GM18519 (cell line): ENCODE results near the gene PSAT1.
"Not testable (repeated sequence)": the region's sequence is repeated elsewhere in the genome, so short reads cannot be mapped to it uniquely, and the experiment has no call there.

Experiments used
- ATAC-seq: cut with Tn5 transposase; IDR thresholded peaks from one replicate; pipeline ENCODE4 v1.9.1; 2021; ENCODE audit warnings: mild to moderate bottlenecking, moderate library complexity; ENCODE audit not compliant: unreplicated experiment, low FRiP score

PSAT1 gene

GRCh38 chr9:78296893-78297671, at the start of gene PSAT1:
Gene PSAT1, plus strand, starts transcription at chr9:78297125. Its CDS starts 86 bp downstream, at chr9:78297211.
- peak; percentile 99 for ATAC-seq

- ATAC-seq: no peak
Observed at GRCh38 chr9:78248635-78249034, 48.3 kb upstream of the PSAT1 start.

- ATAC-seq: no peak
Observed at GRCh38 chr9:78249542-78249941, 47.4 kb upstream of the PSAT1 start.

- no peak for ATAC-seq
Observed at GRCh38 chr9:78252616-78253015, 44.3 kb upstream of the PSAT1 start.

GRCh38 chr9:78253285-78253684, 43.6 kb upstream of the PSAT1 start:
- no peak for ATAC-seq

GRCh38 chr9:78261403-78262001, 35.4 kb upstream of the PSAT1 start:
- no peak for ATAC-seq

GRCh38 chr9:78262655-78263054, 34.3 kb upstream of the PSAT1 start:
- ATAC-seq: no peak

GRCh38 chr9:78267889-78268288, 29.0 kb upstream of the PSAT1 start:
- no peak for ATAC-seq

- ATAC-seq: no peak
Observed at GRCh38 chr9:78269784-78270183, 27.1 kb upstream of the PSAT1 start.

- ATAC-seq: no peak
Observed at GRCh38 chr9:78272307-78272706, 24.6 kb upstream of the PSAT1 start.

- no peak for ATAC-seq
Observed at GRCh38 chr9:78273761-78274160, 23.2 kb upstream of the PSAT1 start.

GRCh38 chr9:78278177-78278777, 18.6 kb upstream of the PSAT1 start:
- ATAC-seq: no peak

- ATAC-seq: no peak
Observed at GRCh38 chr9:78278801-78279200, 18.1 kb upstream of the PSAT1 start.

GRCh38 chr9:78280982-78281668, 15.8 kb upstream of the PSAT1 start:
- no peak for ATAC-seq

GRCh38 chr9:78284181-78284580, 12.7 kb upstream of the PSAT1 start:
- not testable (repeated sequence) for ATAC-seq

- ATAC-seq: no peak
Observed at GRCh38 chr9:78286125-78286524, 10.8 kb upstream of the PSAT1 start.

- no peak for ATAC-seq
Observed at GRCh38 chr9:78286946-78287388, 10.0 kb upstream of the PSAT1 start.

GRCh38 chr9:78288214-78288892, 8.6 kb upstream of the PSAT1 start:
- ATAC-seq: no peak

GRCh38 chr9:78289474-78289873, 7.5 kb upstream of the PSAT1 start:
- no peak for ATAC-seq

- no peak for ATAC-seq
Observed at GRCh38 chr9:78291240-78291925, 5.5 kb upstream of the PSAT1 start.
